ENCODE measurements around the gene SARDH. TPM values are rescaled to one million over a fixed set of nuclear protein-coding genes. Genes with fewer than 3 reads are reported as not detected.

SARDH gene
- polyA plus RNA-seq, 3 donors: not detected

- no peaks in the 10 kb centered on the region for H3K27me3 ChIP-seq (ENCODE audit: control insufficient read depth in 2 of 2, insufficient read depth in 2 of 2, low read length in 2 of 2)
- intact Hi-C loops (cut with micrococcal nuclease): no loop called here
- H3K9me3 Mint-ChIP-seq: peaks cover 0 to 2% (median 0%) of the 10 kb centered on the region in 7 donors
These were observed 23.4 kb downstream of the SARDH start for GRCh38 chr9:133714606-133715294.

GRCh38 chr9:133713960-133714495 lies 24.1 kb downstream of the SARDH start:
- no peak for TF ChIP-seq CTCF (IDR thresholded peaks at IDR 0.05)
- H3K4me1 ChIP-seq (ENCODE audit: control insufficient read depth in 1 of 2, insufficient read depth in 2 of 2, low read length in 2 of 2): no peaks in the 10 kb centered on the region
- no peaks in the 10 kb centered on the region for H3K79me2 ChIP-seq (ENCODE audit: insufficient read depth, low read length)
- H2AFZ ChIP-seq (ENCODE audit: insufficient read depth, low read depth, low read length, poor library complexity, severe bottlenecking): no peak overlapping the region
- H3K4me2 ChIP-seq (replicated peaks; ENCODE audit: extremely low read depth, low read length, poor library complexity, severe bottlenecking): no peak overlapping the region
- WGBS (ENCODE audit: insufficient coverage): 94% methylated on average over 15 of the region's 18 CpGs
- H4K20me1 ChIP-seq (ENCODE audit: insufficient read depth, low read length): no peaks in the 10 kb centered on the region
- H3K9me3 ChIP-seq (replicated peaks in 1 of 2; ENCODE audit: control insufficient read depth in 1 of 2, insufficient read depth in 1 of 2, low read length in 2 of 2): no peaks in the 10 kb centered on the region
- no peaks in the 10 kb centered on the region for H3K9me3 Mint-ChIP-seq
- H3K4me3 ChIP-seq (replicated peaks in 1 of 3; ENCODE audit: low read depth in 2 of 3, low read length in 3 of 3): no peak overlapping the region
- no peaks in the 10 kb centered on the region for H3K36me3 Mint-ChIP-seq
- no peak overlapping the region for H3K4me3 Mint-ChIP-seq
- no peaks in the 10 kb centered on the region for H3K27me3 ChIP-seq (ENCODE audit: control insufficient read depth in 2 of 2, insufficient read depth in 2 of 2, low read length in 2 of 2)
- intact Hi-C loops (cut with micrococcal nuclease): no loop called here
- peaks cover 3% of the 10 kb centered on the region in 3 donors for H3K27me3 Mint-ChIP-seq (ENCODE audit: low read depth in 3 of 3)
- no peak overlapping the region for H3K27ac Mint-ChIP-seq
- H3K9ac ChIP-seq (ENCODE audit: insufficient read depth, low read length, poor library complexity, severe bottlenecking): no peak overlapping the region
- H3K4me1 Mint-ChIP-seq: no peaks in the 10 kb centered on the region
- DNase-seq: no peak
- no peak overlapping the region for H3K27ac ChIP-seq (ENCODE audit: low read depth in 1 of 2, low read length in 2 of 2)
- H3K36me3 ChIP-seq (replicated peaks in 1 of 2; ENCODE audit: control insufficient read depth in 1 of 2, insufficient read depth in 2 of 2, low read length in 2 of 2): no peaks in the 10 kb centered on the region

More at GRCh38 chr9:133714606-133715294, 23.4 kb downstream of the SARDH start:
- no peak overlapping the region for H3K27ac Mint-ChIP-seq
- no peaks in the 10 kb centered on the region for H3K4me1 Mint-ChIP-seq
- no peaks in the 10 kb centered on the region for H3K4me1 ChIP-seq (ENCODE audit: control insufficient read depth in 1 of 2, insufficient read depth in 2 of 2, low read length in 2 of 2)
- no peaks in the 10 kb centered on the region for H3K36me3 ChIP-seq (replicated peaks in 1 of 2; ENCODE audit: control insufficient read depth in 1 of 2, insufficient read depth in 2 of 2, low read length in 2 of 2)
- H3K27me3 Mint-ChIP-seq (ENCODE audit: low read depth in 3 of 3): peaks cover 3 to 8% (median 3%) of the 10 kb centered on the region in 3 donors
- no peak overlapping the region for H3K9ac ChIP-seq (ENCODE audit: insufficient read depth, low read length, poor library complexity, severe bottlenecking)
- H4K20me1 ChIP-seq (ENCODE audit: insufficient read depth, low read length): no peaks in the 10 kb centered on the region
- DNase-seq: no peak
- no peak overlapping the region for H2AFZ ChIP-seq (ENCODE audit: insufficient read depth, low read depth, low read length, poor library complexity, severe bottlenecking)
- H3K4me3 ChIP-seq (replicated peaks in 1 of 3; ENCODE audit: low read depth in 2 of 3, low read length in 3 of 3): no peak overlapping the region
- no peaks in the 10 kb centered on the region for H3K36me3 Mint-ChIP-seq
- no peak overlapping the region for H3K4me3 Mint-ChIP-seq
- no peaks in the 10 kb centered on the region for H3K9me3 ChIP-seq (replicated peaks in 1 of 2; ENCODE audit: control insufficient read depth in 1 of 2, insufficient read depth in 1 of 2, low read length in 2 of 2)
- WGBS (ENCODE audit: insufficient coverage): 82% methylated on average over 14 of the region's 15 CpGs
- H3K4me2 ChIP-seq (replicated peaks; ENCODE audit: extremely low read depth, low read length, poor library complexity, severe bottlenecking): no peak overlapping the region
- no peak for TF ChIP-seq CTCF (IDR thresholded peaks at IDR 0.05)
- no peak overlapping the region for H3K27ac ChIP-seq (ENCODE audit: low read depth in 1 of 2, low read length in 2 of 2)
- no peaks in the 10 kb centered on the region for H3K79me2 ChIP-seq (ENCODE audit: insufficient read depth, low read length)
